ENCODE results near the gene KIF26B. TPM values are rescaled to one million over a fixed set of nuclear protein-coding genes. Genes with fewer than 3 reads are reported as not detected.

The KIF26B gene
- total and polyA plus RNA-seq, 10 of the 15 experiments (the other 5 are each of a cell fraction or from before 2014, with no cell fraction given): 0.35 to 11.6 (median 2.2) TPM

- H3K4me2 ChIP-seq (ENCODE audit: control insufficient read depth, insufficient read depth): no peak overlapping the region
- no peak overlapping the region for H2AFZ ChIP-seq (ENCODE audit: control insufficient read depth, low read depth, low read length)
- ChIA-PET RAD21 (ENCODE audit: unreplicated experiment) (no interaction called here), POLR2A (no interaction called here), CTCF (no interaction called here), SMC1A (ENCODE audit: uncharacterized antibody, unreplicated experiment) (interaction anchor here (0.6 kb wide), 1 partner anchor 190 kb away, joined by 3 read pairs; no protein-coding TSS in a partner anchor)
- no peaks in the 10 kb centered on the region for H4K20me1 ChIP-seq (ENCODE audit: control insufficient read depth, insufficient read depth)
- no peak overlapping the region for H3K4me3 ChIP-seq
- no peaks in the 10 kb centered on the region for H3K36me3 ChIP-seq (ENCODE audit: control insufficient read depth in 2 of 2, insufficient read depth in 2 of 2, low read length in 1 of 2)
- intact Hi-C loops (cut with micrococcal nuclease; ENCODE audit: unreplicated experiment): no loop called here
- in situ Hi-C loops (cut with MboI): no loop called here
- FAIRE-seq (no peak), DNase-seq (ENCODE audit: low read depth, low spot score) (no peak), ATAC-seq (no peak)
- no TSS peak for BruUV-seq (replicated peaks)
- no peaks in the 10 kb centered on the region for H3K79me2 ChIP-seq (ENCODE audit: control insufficient read depth, insufficient read depth, low read length)
- no peaks in the 10 kb centered on the region for H3K9me3 ChIP-seq (replicated peaks; ENCODE audit: control insufficient read depth, insufficient read depth, low read length)
- no peak overlapping the region for H3K27ac ChIP-seq (ENCODE audit: control insufficient read depth, insufficient read depth)
- 18% methylated on average over 4 of the region's 4 CpGs for WGBS (ENCODE audit: insufficient coverage, insufficient replicate concordance, low lambda C conversion rate, missing lambda C conversion rate)
- H3K27me3 ChIP-seq (replicated peaks in 1 of 2; ENCODE audit: control insufficient read depth in 2 of 2, insufficient read depth in 2 of 2, low read length in 1 of 2): no peaks in the 10 kb centered on the region
- no peak overlapping the region for H3K9ac ChIP-seq (ENCODE audit: control insufficient read depth, insufficient read depth, low read length)
- no peaks in the 10 kb centered on the region for H3K4me1 ChIP-seq (ENCODE audit: control insufficient read depth, insufficient read depth, low read length)
- TF ChIP-seq GATAD2B (conservative IDR thresholded peaks at IDR 0.05; ENCODE audit: low read depth): no peak
- TF ChIP-seq POLR2AphosphoS2 (IDR thresholded peaks at IDR 0.05; ENCODE audit: low read depth, low read length): no peak
- no peak for TF ChIP-seq NFYA (IDR thresholded peaks at IDR 0.05; ENCODE audit: borderline replicate concordance, low read depth, low read length)
- TF ChIP-seq HSF1 (IDR thresholded peaks at IDR 0.05; ENCODE audit: low read depth, low read length): no peak
- TF ChIP-seq CEBPB (IDR thresholded peaks at IDR 0.05; ENCODE audit: borderline replicate concordance in 1 of 2, low read depth in 2 of 2, low read length in 2 of 2): no peak
- TF ChIP-seq EP300 (IDR thresholded peaks at IDR 0.05; ENCODE audit: borderline replicate concordance in 1 of 2, control insufficient read depth in 1 of 2, low read depth in 2 of 2, low read length in 2 of 2): no peak
- TF ChIP-seq JUND (IDR thresholded peaks at IDR 0.05; ENCODE audit: low read depth, low read length): no peak
- TF ChIP-seq YY1 (IDR thresholded peaks at IDR 0.05; ENCODE audit: low read depth, low read length): no peak
- no peak for TF ChIP-seq BCL3 (IDR thresholded peaks at IDR 0.05; ENCODE audit: borderline replicate concordance, insufficient read depth, low read depth, low read length, poor library complexity, severe bottlenecking)
- no peak for TF ChIP-seq KLF5 (IDR thresholded peaks at IDR 0.05; ENCODE audit: partially characterized antibody)
- TF ChIP-seq, protein P1, sequence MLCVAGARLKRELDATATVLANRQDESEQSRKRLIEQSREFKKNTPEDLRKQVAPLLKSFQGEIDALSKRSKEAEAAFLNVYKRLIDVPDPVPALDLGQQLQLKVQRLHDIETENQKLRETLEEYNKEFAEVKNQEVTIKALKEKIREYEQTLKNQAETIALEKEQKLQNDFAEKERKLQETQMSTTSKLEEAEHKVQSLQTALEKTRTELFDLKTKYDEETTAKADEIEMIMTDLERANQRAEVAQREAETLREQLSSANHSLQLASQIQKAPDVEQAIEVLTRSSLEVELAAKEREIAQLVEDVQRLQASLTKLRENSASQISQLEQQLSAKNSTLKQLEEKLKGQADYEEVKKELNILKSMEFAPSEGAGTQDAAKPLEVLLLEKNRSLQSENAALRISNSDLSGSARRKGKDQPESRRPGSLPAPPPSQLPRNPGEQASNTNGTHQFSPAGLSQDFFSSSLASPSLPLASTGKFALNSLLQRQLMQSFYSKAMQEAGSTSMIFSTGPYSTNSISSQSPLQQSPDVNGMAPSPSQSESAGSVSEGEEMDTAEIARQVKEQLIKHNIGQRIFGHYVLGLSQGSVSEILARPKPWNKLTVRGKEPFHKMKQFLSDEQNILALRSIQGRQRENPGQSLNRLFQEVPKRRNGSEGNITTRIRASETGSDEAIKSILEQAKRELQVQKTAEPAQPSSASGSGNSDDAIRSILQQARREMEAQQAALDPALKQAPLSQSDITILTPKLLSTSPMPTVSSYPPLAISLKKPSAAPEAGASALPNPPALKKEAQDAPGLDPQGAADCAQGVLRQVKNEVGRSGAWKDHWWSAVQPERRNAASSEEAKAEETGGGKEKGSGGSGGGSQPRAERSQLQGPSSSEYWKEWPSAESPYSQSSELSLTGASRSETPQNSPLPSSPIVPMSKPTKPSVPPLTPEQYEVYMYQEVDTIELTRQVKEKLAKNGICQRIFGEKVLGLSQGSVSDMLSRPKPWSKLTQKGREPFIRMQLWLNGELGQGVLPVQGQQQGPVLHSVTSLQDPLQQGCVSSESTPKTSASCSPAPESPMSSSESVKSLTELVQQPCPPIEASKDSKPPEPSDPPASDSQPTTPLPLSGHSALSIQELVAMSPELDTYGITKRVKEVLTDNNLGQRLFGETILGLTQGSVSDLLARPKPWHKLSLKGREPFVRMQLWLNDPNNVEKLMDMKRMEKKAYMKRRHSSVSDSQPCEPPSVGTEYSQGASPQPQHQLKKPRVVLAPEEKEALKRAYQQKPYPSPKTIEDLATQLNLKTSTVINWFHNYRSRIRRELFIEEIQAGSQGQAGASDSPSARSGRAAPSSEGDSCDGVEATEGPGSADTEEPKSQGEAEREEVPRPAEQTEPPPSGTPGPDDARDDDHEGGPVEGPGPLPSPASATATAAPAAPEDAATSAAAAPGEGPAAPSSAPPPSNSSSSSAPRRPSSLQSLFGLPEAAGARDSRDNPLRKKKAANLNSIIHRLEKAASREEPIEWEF (IDR thresholded peaks at IDR 0.05; ENCODE audit: insufficient replicate concordance, low read depth, low read length): no peak
- TF ChIP-seq TBL1XR1 (IDR thresholded peaks at IDR 0.05; ENCODE audit: low read depth, low read length): no peak
Observed at GRCh38 chr1:245590726-245591125, 435.9 kb downstream of the KIF26B start.
